Measurements from ENCODE around the gene BEST2. TPM values are rescaled to one million over a fixed set of nuclear protein-coding genes. Genes with fewer than 3 reads are reported as not detected.

BEST2 gene
- total RNA-seq, 4 donors from 2014 or later: not detected

- Histone ChIP-seq H3K9me3 (no peaks in the 10 kb centered on the region), H3K36me3 (peaks cover 0 to 39% of the 10 kb centered on the region in 2 donors), H3K27ac (peak within 1 kb of the TSS; percentile 58 to 90 (median 84)), H3K27me3 (no peaks in the 10 kb centered on the region), H3K4me3 (peak within 1 kb of the TSS; percentile 56 to 81), H3K4me1 (peaks cover 4 to 54% (median 26%) of the 10 kb centered on the region in 3 donors)
- TF ChIP-seq POLR2A (IDR thresholded peaks at IDR 0.05): peak; percentile 29 to 47
- peak in 2 of 4 experiments; percentile 63 to 71 for TF ChIP-seq CTCF (IDR thresholded peaks at IDR 0.05)
- peak; percentile 56 for TF ChIP-seq POLR2AphosphoS5 (IDR thresholded peaks at IDR 0.05)
- no peak for TF ChIP-seq EP300 (IDR thresholded peaks at IDR 0.05)
- WGBS, 2 donors (ENCODE audit: low coverage in 1 of 2): 1% methylated on average over 18 to 19 of the region's 29 CpGs
- peak; percentile 94 for ATAC-seq
These were observed 14.4 kb upstream of the BEST2 start, which contains the start of gene GET3 for GRCh38 chr19:12736995-12737834. TSS of gene GET3 (plus strand) at chr19:12737497. CDS start at chr19:12737506, 9 bp downstream.

- H3K27ac ChIP-seq: peak overlapping the region; percentile 51 to 90 (median 84)
- H3K4me1 ChIP-seq: peaks cover 4 to 47% (median 20%) of the 10 kb centered on the region in 3 donors
- WGBS, 2 donors (ENCODE audit: low coverage in 1 of 2): 0 to 24% methylated on average over 5 to 7 of the region's 13 CpGs
- no peaks in the 10 kb centered on the region for H3K27me3 ChIP-seq
- peak overlapping the region; percentile 56 to 81 for H3K4me3 ChIP-seq
- peaks cover 0 to 46% of the 10 kb centered on the region in 2 donors for H3K36me3 ChIP-seq
- ATAC-seq: no peak
- no peaks in the 10 kb centered on the region for H3K9me3 ChIP-seq
- TF ChIP-seq POLR2A (IDR thresholded peaks at IDR 0.05): no peak
- TF ChIP-seq CTCF (IDR thresholded peaks at IDR 0.05): no peak
- TF ChIP-seq EP300 (IDR thresholded peaks at IDR 0.05): no peak
- no peak for TF ChIP-seq POLR2AphosphoS5 (IDR thresholded peaks at IDR 0.05)
These were observed 13.7 kb upstream of the BEST2 start for GRCh38 chr19:12737835-12738351.

GRCh38 chr19:12745166-12745897 is 6.3 kb upstream of the BEST2 start:
- Histone ChIP-seq H3K27me3 (peaks cover 25% of the 10 kb centered on the region), H3K9me3 (peaks cover 0 to 7% (median 0%) of the 10 kb centered on the region in 3 donors), H3K27ac (no peak overlapping the region), H3K36me3 (peaks cover 0 to 85% of the 10 kb centered on the region in 2 donors), H3K4me3 (no peak overlapping the region), H3K4me1 (no peaks in the 10 kb centered on the region)
- whole genome bisulfite sequencing, 2 donors (ENCODE audit: low coverage in 1 of 2): 69% methylated on average over 2 of the region's 22 CpGs; no CpG with 5 or more reads in 1 of the 2 donors
- TF ChIP-seq EP300 (IDR thresholded peaks at IDR 0.05): no peak
- TF ChIP-seq CTCF (IDR thresholded peaks at IDR 0.05): no peak
- no peak for TF ChIP-seq POLR2A (IDR thresholded peaks at IDR 0.05)
- no peak for TF ChIP-seq POLR2AphosphoS5 (IDR thresholded peaks at IDR 0.05)
- no peak for ATAC-seq

GRCh38 chr19:12748489-12748888 is 3.1 kb upstream of the BEST2 start:
- Histone ChIP-seq H3K27ac (no peak overlapping the region), H3K9me3 (peaks cover 0 to 7% (median 0%) of the 10 kb centered on the region in 3 donors), H3K36me3 (peaks cover 0 to 53% of the 10 kb centered on the region in 2 donors), H3K4me1 (no peaks in the 10 kb centered on the region), H3K27me3 (peaks cover 52% of the 10 kb centered on the region), H3K4me3 (no peak overlapping the region)
- no peak for ATAC-seq
- no CpG with 5 or more reads among the region's 6 CpGs for WGBS, 2 donors (ENCODE audit: low coverage in 1 of 2)
- no peak for TF ChIP-seq CTCF (IDR thresholded peaks at IDR 0.05)
- no peak for TF ChIP-seq POLR2AphosphoS5 (IDR thresholded peaks at IDR 0.05)
- TF ChIP-seq POLR2A (IDR thresholded peaks at IDR 0.05): no peak
- no peak for TF ChIP-seq EP300 (IDR thresholded peaks at IDR 0.05)
